Mucosa of stomach (tissue), 1 donor: ENCODE results near the gene XKR8.
"Not testable (repeated sequence)": the region's sequence is repeated elsewhere in the genome, so short reads cannot be mapped to it uniquely, and the experiment has no call there.

Experiments used
- H3K27me3 ChIP-seq: one replicate; pipeline ENCODE4 v1.7.0; 2013; ENCODE audit warnings: mild to moderate bottlenecking, low read length; ENCODE audit not compliant: control insufficient read depth, insufficient read depth
- H3K36me3 ChIP-seq: one replicate; pipeline ENCODE4 v1.7.0; 2013; ENCODE audit warnings: low read length; ENCODE audit not compliant: control insufficient read depth, insufficient read depth
- H3K4me1 ChIP-seq: one replicate; pipeline ENCODE4 v1.7.0; 2013; ENCODE audit warnings: mild to moderate bottlenecking, low read length; ENCODE audit not compliant: control insufficient read depth, insufficient read depth
- H3K4me3 ChIP-seq: one replicate; pipeline ENCODE4 v1.7.0; 2013; ENCODE audit warnings: low read length
- H3K9ac ChIP-seq: one replicate; pipeline ENCODE4 v1.7.0; 2013; ENCODE audit warnings: mild to moderate bottlenecking, low read length, moderate library complexity
- H3K9me3 ChIP-seq: one replicate; pipeline ENCODE4 v1.7.0; 2013; ENCODE audit warnings: mild to moderate bottlenecking, low read length, moderate library complexity; ENCODE audit not compliant: control insufficient read depth
- donor health status: Pancreatic carcinoma.

Gene XKR8

DNA sequence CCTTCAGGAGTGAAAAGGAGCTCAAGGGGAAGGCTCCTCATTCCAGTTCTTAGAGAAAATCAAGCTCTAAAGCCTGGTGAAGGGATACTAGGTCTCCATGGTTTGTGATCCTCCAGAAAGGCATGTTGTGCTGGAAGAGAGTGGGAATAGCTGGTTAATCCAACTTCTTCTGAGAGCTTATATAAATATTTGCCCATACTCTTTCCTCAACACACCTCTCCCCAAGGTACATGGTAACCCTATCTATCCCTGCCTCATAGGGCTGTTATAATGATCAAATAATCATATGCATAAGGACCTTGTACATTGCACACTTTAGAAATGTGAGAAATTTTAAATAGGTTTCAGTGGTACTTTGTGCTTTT is 14.6 kb downstream of the XKR8 start:
- Histone ChIP-seq H3K36me3 (no peaks in the 10 kb centered on the region), H3K9ac (no peak overlapping the region), H3K4me3 (no peak overlapping the region), H3K9me3 (no peaks in the 10 kb centered on the region), H3K27me3 (no peaks in the 10 kb centered on the region), H3K4me1 (peaks cover 12% of the 10 kb centered on the region)

DNA sequence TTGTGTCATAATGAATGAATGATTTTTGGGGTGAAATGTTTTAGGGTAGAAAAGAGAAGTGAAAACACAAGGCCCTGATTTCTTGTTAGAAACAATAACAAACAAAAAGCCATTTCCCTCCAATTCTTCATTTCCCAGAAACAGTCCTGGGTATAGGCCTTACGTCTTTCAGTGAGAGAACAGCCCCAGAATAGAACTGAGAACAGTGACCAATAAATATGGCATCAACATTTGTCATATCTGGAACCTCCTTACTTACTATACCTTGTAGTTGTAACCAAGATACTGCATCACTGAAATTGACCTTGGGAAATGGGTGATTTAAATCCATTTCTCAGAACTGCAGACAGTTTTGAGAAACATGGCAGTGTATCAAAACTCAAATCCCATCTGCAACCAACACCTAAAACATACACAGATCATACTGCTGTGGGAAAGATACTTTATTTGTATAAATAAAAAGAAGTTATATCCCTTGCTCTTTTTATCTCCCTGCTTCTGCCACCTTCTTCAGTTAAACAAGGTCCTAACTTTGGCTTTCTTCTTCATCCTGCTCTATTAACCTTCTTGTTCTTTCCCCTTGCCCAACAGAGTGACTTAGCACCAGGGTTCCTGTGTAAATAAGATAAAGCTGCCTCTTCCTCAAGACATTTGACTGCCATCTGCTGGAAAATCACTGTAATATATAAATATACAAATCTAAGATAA is 19.5 kb downstream of the XKR8 start:
- no peaks in the 10 kb centered on the region for H3K36me3 ChIP-seq
- H3K9ac ChIP-seq = no peak overlapping the region
- H3K27me3 ChIP-seq = no peaks in the 10 kb centered on the region
- H3K4me1 ChIP-seq = peaks cover 9% of the 10 kb centered on the region
- H3K9me3 ChIP-seq = no peaks in the 10 kb centered on the region
- no peak overlapping the region for H3K4me3 ChIP-seq

DNA sequence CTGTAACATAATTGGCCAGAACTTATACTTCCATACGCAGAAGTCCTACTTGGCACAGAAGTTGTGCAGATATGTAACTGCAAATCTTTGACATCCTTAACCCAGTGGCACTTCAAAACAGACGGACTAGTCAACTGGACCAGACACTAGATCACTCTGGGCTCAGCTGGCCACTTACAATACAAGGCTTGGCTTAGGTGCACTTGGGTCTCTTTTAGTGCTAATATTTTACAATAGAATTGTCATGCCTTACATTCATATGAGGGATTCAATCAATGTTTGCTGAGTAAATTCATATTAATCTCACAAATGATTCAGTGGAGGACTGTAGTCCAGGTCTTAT is 20.1 kb downstream of the XKR8 start:
- Histone ChIP-seq H3K36me3 (no peaks in the 10 kb centered on the region), H3K9ac (no peak overlapping the region), H3K4me3 (no peak overlapping the region), H3K27me3 (no peaks in the 10 kb centered on the region), H3K4me1 (peaks cover 4% of the 10 kb centered on the region), H3K9me3 (no peaks in the 10 kb centered on the region)

DNA sequence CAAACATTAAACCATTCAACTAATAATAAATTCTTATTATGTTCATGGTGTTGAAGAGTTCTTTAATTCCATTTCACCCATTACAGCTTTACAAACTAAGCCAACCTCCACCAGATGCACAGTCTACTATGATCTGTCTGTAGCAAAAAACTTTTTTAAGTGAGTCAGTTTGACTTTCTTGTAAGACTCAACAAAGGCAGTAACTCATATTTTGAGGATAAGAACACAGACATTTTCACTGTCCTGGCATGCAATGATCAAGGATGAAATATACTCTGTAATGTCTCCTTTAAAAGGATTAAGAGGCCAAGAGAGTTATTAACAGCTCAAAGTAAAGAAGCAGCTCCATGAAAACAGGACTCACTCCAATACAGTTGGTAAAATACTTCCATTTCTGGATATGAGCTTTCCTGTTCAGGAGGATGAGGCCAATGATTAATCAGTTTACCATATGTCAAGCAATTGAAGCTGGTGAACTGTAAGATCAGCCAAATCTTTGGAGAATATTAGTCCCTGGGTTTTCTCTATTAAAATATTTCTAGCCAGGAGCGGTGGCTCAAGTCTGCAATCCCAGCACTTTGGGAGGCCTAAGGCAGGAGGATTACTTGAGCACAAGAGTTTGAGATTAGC is 20.6 kb downstream of the XKR8 start:
- no peaks in the 10 kb centered on the region for H3K27me3 ChIP-seq
- no peak overlapping the region for H3K9ac ChIP-seq
- no peaks in the 10 kb centered on the region for H3K36me3 ChIP-seq
- H3K4me3 ChIP-seq = no peak overlapping the region
- no peaks in the 10 kb centered on the region for H3K9me3 ChIP-seq
- H3K4me1 ChIP-seq = peaks cover 4% of the 10 kb centered on the region

DNA sequence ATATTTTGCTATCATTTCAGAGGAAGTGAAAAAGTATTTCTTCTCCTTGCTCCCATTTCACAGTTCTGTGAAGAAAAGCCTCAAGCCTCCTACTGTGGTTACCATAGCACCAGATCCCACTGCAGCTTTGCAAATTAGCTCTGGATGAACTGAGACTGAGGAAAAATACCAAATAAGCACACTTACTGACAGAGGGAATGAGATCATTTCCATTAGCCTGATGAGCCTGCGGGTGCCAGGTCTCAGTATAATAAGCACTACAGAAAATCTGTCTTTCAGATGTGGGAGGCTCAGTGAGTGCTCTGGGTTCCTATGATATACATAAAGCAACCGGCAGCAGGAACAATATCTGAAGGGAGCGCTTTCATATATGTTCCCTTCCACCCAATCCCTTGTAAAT is 21.4 kb downstream of the XKR8 start:
- H3K9ac ChIP-seq = no peak overlapping the region
- no peaks in the 10 kb centered on the region for H3K27me3 ChIP-seq
- no peak overlapping the region for H3K4me3 ChIP-seq
- no peaks in the 10 kb centered on the region for H3K9me3 ChIP-seq
- H3K4me1 ChIP-seq = peaks cover 4% of the 10 kb centered on the region
- H3K36me3 ChIP-seq = no peaks in the 10 kb centered on the region

DNA sequence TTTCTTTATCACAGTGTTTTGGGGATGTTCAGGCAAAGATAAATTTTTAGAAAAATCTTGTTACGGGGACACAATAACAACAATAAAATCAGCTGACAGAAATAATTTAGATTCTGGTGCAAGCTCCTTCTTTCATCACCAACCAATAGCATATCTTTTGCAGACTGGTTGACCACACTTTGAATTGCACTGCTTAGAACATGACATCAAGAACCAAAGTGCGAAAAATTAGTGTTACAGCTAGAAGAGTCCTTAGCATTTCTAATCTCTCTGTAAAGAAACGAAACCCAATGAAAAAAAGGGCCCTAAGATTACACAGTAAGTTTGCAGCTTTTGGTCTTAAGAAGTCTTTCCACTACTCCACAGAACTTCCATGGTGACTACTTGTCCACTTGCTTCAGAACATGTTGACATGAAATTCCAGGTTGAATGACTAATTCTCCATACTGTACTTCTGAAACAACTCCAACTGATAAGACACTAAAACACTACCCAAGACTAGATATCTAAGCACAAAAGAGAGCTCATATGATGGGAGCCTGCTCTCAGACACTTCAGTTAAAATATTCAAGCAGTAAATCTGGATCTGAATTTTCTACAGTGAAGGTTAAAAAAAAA is 31.3 kb downstream of the XKR8 start:
- H3K27me3 ChIP-seq = no peaks in the 10 kb centered on the region
- H3K9me3 ChIP-seq = no peaks in the 10 kb centered on the region
- H3K36me3 ChIP-seq = no peaks in the 10 kb centered on the region
- H3K4me1 ChIP-seq = no peaks in the 10 kb centered on the region
- no peak overlapping the region for H3K4me3 ChIP-seq
- no peak overlapping the region for H3K9ac ChIP-seq

DNA sequence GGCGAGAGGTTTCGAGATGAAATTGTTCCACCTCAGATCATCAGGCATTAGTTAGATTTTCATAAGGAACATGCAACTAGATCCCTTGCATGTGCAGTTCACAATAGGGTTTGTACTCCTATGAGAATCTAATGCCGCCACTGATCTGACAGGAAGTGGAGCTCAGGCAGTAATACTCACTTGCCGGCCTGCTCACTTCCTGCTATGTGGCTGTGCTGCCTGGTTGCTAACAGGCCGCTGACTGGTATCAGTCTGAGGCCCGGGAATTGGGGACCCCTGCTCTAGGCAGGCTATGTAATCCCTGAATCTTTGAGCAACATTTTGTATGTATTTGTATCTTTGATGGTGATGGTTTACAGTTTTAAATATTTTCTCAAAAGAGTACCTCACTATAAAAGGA is 32.5 kb downstream of the XKR8 start:
- no peaks in the 10 kb centered on the region for H3K4me1 ChIP-seq
- no peak overlapping the region for H3K9ac ChIP-seq
- H3K4me3 ChIP-seq = no peak overlapping the region
- H3K36me3 ChIP-seq = no peaks in the 10 kb centered on the region
- no peaks in the 10 kb centered on the region for H3K9me3 ChIP-seq
- H3K27me3 ChIP-seq = no peaks in the 10 kb centered on the region

DNA sequence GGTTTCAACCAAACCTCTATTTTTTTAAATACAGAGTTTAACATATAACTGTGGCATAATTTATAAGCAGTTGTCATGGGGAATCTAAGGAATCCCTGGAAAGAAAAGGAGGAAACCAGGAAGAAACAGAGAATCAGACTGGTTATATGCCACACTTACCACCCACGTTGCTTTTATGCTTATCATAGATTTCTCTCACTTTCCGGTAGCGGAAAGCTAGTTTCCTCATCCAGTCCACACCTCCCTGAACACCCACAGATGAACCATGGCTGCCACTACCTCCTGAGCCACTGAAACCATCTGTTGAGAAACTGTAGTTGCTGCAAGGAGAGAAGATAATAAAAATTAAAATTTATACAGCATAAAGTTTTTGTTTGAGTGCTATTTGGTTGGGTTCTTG is 33.5 kb downstream of the XKR8 start:
- no peaks in the 10 kb centered on the region for H3K27me3 ChIP-seq
- H3K9me3 ChIP-seq = no peaks in the 10 kb centered on the region
- no peak overlapping the region for H3K9ac ChIP-seq
- no peaks in the 10 kb centered on the region for H3K36me3 ChIP-seq
- H3K4me3 ChIP-seq = no peak overlapping the region
- no peaks in the 10 kb centered on the region for H3K4me1 ChIP-seq

DNA sequence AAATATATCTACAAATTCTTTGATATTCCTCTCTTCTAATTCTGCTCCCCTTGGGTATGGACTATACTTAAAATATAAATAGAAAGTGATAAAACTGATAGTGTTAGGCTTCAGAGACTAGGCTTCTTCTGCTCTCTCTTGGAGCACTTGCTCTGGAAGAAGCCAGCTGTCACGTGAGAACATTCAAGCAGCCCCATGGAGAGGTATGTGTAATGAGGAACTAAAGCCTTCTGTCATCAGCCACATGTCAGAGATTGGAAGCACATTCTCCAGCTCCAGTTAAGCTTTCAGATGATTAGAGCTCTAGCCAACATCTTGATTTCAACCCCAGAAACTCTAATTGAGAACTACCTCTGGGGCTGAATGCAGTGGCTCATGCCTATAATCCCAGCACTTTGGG is 34.3 kb downstream of the XKR8 start:
- Histone ChIP-seq H3K27me3 (no peaks in the 10 kb centered on the region), H3K9ac (no peak overlapping the region), H3K36me3 (no peaks in the 10 kb centered on the region), H3K4me1 (no peaks in the 10 kb centered on the region), H3K9me3 (no peaks in the 10 kb centered on the region), H3K4me3 (no peak overlapping the region)

DNA sequence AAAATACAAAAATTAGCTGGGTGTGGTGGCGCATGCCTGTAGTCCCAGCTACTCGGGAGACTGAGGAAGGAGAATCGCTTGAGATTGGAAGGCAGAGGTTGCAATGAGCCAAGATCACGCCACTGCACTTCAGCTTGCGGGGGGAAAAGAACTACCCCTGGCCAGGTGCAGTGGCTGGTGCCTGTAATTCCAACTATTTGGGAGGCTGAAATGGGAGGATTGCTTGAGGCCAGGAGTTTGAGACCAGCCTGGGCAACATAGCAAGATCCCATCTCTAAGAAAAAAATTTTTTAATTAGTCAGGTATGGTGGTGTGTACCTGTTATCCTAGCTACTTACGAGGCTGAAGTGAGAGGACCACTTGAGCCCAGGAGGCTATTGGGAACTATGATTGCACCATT is 34.8 kb downstream of the XKR8 start:
- not testable (repeated sequence) for H3K27me3 ChIP-seq, H3K4me3 ChIP-seq, H3K36me3 ChIP-seq, H3K9ac ChIP-seq, H3K9me3 ChIP-seq, H3K4me1 ChIP-seq

DNA sequence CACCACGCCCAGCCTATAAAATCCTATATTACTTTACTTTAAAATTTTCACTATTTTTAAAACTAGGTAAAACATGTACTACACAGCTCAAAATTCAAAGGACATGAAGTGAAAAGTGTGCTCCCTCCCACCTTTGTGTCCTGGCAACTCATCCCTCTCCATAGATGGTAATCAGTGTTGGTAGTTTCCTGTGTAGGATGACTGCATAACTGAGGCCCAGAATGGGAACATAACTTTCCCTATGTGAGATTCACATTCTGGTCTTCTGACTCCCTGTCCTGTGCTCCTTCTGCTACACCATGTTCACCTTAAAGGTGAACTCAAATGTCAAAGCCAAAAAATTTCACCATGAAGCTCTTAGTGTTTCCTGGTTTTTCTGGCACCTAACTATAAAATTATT is 39.3 kb downstream of the XKR8 start:
- Histone ChIP-seq H3K9ac (no peak overlapping the region), H3K36me3 (peaks cover 2% of the 10 kb centered on the region), H3K9me3 (no peaks in the 10 kb centered on the region), H3K4me1 (no peaks in the 10 kb centered on the region), H3K27me3 (no peaks in the 10 kb centered on the region), H3K4me3 (no peak overlapping the region)

DNA sequence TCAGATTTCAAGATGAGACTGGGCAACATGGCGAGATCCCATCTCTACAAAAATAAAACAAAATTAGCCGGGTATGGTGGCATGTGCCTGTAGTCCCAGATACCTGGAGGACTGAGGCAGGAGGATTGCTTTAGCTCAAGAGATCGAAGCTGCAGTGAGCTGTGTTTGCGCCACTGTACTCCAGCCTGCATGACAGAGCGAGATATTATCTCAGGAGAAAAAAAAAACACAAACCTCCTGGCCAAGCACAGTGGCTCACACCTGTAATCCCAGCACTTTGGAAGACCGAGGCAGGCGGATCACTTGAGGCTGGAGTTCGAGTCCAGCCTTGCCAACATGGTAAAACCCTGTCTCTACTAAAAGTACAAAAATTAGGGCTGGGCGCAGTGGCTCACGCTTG is 42.8 kb downstream of the XKR8 start:
- peaks cover 4% of the 10 kb centered on the region for H3K36me3 ChIP-seq
- H3K27me3 ChIP-seq = no peaks in the 10 kb centered on the region
- no peaks in the 10 kb centered on the region for H3K4me1 ChIP-seq
- H3K9me3 ChIP-seq = no peaks in the 10 kb centered on the region
- no peak overlapping the region for H3K4me3 ChIP-seq
- H3K9ac ChIP-seq = no peak overlapping the region
